DMS79 (cell line): ENCODE results near the gene GPR37L1.
"Not testable (repeated sequence)": the region's sequence is repeated elsewhere in the genome, so short reads cannot be mapped to it uniquely, and the experiment has no call there.

ENCODE experiments used
- DNase-seq: peaks from one replicate; lab custom pipeline; 2025; lab: John Stamatoyannopoulos, UW

Gene GPR37L1

GRCh38 chr1:202107801-202108731, 14.7 kb upstream of the GPR37L1 start:
- DNase-seq: peak; percentile 79

- DNase-seq: no peak
Observed at GRCh38 chr1:202110977-202111376, 11.7 kb upstream of the GPR37L1 start.

- DNase-seq: not testable (repeated sequence)
Observed at GRCh38 chr1:202111589-202111988, 11.1 kb upstream of the GPR37L1 start.

- DNase-seq: no peak
Observed at GRCh38 chr1:202112859-202113689, 9.6 kb upstream of the GPR37L1 start.

GRCh38 chr1:202113690-202114300, 8.9 kb upstream of the GPR37L1 start:
- DNase-seq: no peak

- no peak for DNase-seq
Observed at GRCh38 chr1:202116287-202116686, 6.4 kb upstream of the GPR37L1 start.

GRCh38 chr1:202117898-202118371, 4.8 kb upstream of the GPR37L1 start:
- DNase-seq: no peak

GRCh38 chr1:202121006-202121405, 1.7 kb upstream of the GPR37L1 start:
- no peak for DNase-seq

GRCh38 chr1:202123336-202123813, 658 bp downstream of the GPR37L1 start:
- no peak for DNase-seq

GRCh38 chr1:202124142-202124541, 1.4 kb downstream of the GPR37L1 start:
- DNase-seq: no peak

GRCh38 chr1:202125611-202126010, 2.9 kb downstream of the GPR37L1 start:
- DNase-seq: no peak

GRCh38 chr1:202126426-202126825, 3.7 kb downstream of the GPR37L1 start:
- no peak for DNase-seq

GRCh38 chr1:202127061-202127460, 4.3 kb downstream of the GPR37L1 start:
- no peak for DNase-seq

- no peak for DNase-seq
Observed at GRCh38 chr1:202127836-202128622, 5.3 kb downstream of the GPR37L1 start.

- no peak for DNase-seq
Observed at GRCh38 chr1:202129453-202130296, 7.0 kb downstream of the GPR37L1 start.

GRCh38 chr1:202130297-202130721, 7.6 kb downstream of the GPR37L1 start:
- no peak for DNase-seq

- no peak for DNase-seq
Observed at GRCh38 chr1:202130816-202131522, 8.3 kb downstream of the GPR37L1 start.

- no peak for DNase-seq
Observed at GRCh38 chr1:202131956-202132821, 9.5 kb downstream of the GPR37L1 start.

- DNase-seq: no peak
Observed at GRCh38 chr1:202133001-202133400, 10.3 kb downstream of the GPR37L1 start.
